Erythroblast (primary cell): ENCODE measurements around the gene TRIM67.

Source experiments
- GATA1 ChIP-seq: IDR thresholded peaks from 2 replicates; pipeline ENCODE4 v1.6.1; 2011; ENCODE audit warnings: low read depth, mild to moderate bottlenecking, control low read depth, low read length, moderate library complexity
- POLR2A ChIP-seq: IDR thresholded peaks from 2 replicates; pipeline ENCODE4 v1.6.1; 2011; ENCODE audit warnings: mild to moderate bottlenecking, low read length

GRCh38 chr1:231211005-231211857 lies 49.4 kb downstream of the TRIM67 start:
- TF ChIP-seq POLR2A = no peak
- no peak for TF ChIP-seq GATA1
